Glutamatergic neuron (in vitro differentiated cells): ENCODE data around the gene MPND. TPM values are rescaled to one million over a fixed set of nuclear protein-coding genes. Genes with fewer than 3 reads are reported as not detected.

Experiments used
- DNase-seq: peaks from one replicate; pipeline ENCODE4 v3.0.0; 2022
- H3K27ac Mint-ChIP-seq: one replicate; pipeline ENCODE4 v1.8.0; 2020; ENCODE audit warnings: mild to moderate bottlenecking, mixed read lengths, inconsistent platforms; ENCODE audit not compliant: unreplicated experiment
- H3K27me3 Mint-ChIP-seq: one replicate; pipeline ENCODE4 v1.8.0; 2020; ENCODE audit warnings: mild to moderate bottlenecking, moderate library complexity, mixed read lengths, inconsistent platforms; ENCODE audit not compliant: unreplicated experiment
- H3K36me3 Mint-ChIP-seq: one replicate; pipeline ENCODE4 v1.8.0; 2020; ENCODE audit warnings: mild to moderate bottlenecking, mixed read lengths, inconsistent platforms; ENCODE audit not compliant: unreplicated experiment
- H3K4me1 Mint-ChIP-seq: one replicate; pipeline ENCODE4 v1.8.0; 2020; ENCODE audit warnings: mild to moderate bottlenecking, low read depth, mixed read lengths, inconsistent platforms; ENCODE audit not compliant: unreplicated experiment
- H3K4me3 Mint-ChIP-seq: one replicate; pipeline ENCODE4 v1.8.0; 2020; ENCODE audit warnings: mild to moderate bottlenecking, mixed read lengths, inconsistent platforms; ENCODE audit not compliant: unreplicated experiment
- H3K9me3 Mint-ChIP-seq: one replicate; pipeline ENCODE4 v1.8.0; 2020; ENCODE audit warnings: mild to moderate bottlenecking, moderate library complexity, mixed read lengths, inconsistent platforms; ENCODE audit not compliant: unreplicated experiment
- total RNA-seq: library from RNA; stranded (reverse); fragmentation: NEBNext Ultra II Directional; extraction: Animal tissue kit (Norgen Biotek cat#: 25700); gene quantifications from one replicate; pipeline ENCODE4 v1.2.1, GENCODE V29; 2021; ENCODE audit not compliant: unreplicated experiment
- TF ChIP-seq, protein P1 (sequence below): fragments of 200-600 bp; sonication (generic); IDR thresholded peaks from one replicate; pipeline ENCODE4 v1.5.0; 2021; ENCODE audit not compliant: partially characterized antibody, unreplicated experiment

MPND gene
- total RNA-seq, 1 donor from 2014 or later: 56.7 TPM

DNA sequence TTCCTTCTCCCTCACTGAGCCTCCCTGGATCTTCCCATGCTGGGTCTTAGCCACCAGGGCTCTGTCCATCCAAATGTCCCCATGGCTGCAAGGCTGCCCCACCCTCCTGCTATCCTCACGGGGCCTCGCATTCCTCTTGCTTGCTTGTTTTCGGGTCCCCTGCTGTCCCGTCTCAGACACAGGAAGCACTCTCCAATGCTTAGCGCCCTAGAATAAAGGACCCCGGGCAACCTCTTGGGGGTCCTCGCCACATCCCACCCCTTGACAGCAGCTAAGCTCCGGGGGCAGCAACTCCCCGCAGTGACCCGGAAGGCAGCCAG, 33.3 kb downstream of the MPND start:
- no peak for DNase-seq
- Mint-ChIP-seq H3K27me3 (peaks cover 7% of the 10 kb centered on the region), H3K4me1 (peaks cover 29% of the 10 kb centered on the region), H3K9me3 (peaks cover 3% of the 10 kb centered on the region), H3K36me3 (no peaks in the 10 kb centered on the region), H3K27ac (peak overlapping the region; percentile 13), H3K4me3 (peak overlapping the region; percentile 49)
- TF ChIP-seq, protein P1, sequence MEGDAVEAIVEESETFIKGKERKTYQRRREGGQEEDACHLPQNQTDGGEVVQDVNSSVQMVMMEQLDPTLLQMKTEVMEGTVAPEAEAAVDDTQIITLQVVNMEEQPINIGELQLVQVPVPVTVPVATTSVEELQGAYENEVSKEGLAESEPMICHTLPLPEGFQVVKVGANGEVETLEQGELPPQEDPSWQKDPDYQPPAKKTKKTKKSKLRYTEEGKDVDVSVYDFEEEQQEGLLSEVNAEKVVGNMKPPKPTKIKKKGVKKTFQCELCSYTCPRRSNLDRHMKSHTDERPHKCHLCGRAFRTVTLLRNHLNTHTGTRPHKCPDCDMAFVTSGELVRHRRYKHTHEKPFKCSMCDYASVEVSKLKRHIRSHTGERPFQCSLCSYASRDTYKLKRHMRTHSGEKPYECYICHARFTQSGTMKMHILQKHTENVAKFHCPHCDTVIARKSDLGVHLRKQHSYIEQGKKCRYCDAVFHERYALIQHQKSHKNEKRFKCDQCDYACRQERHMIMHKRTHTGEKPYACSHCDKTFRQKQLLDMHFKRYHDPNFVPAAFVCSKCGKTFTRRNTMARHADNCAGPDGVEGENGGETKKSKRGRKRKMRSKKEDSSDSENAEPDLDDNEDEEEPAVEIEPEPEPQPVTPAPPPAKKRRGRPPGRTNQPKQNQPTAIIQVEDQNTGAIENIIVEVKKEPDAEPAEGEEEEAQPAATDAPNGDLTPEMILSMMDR: no peak

DNA sequence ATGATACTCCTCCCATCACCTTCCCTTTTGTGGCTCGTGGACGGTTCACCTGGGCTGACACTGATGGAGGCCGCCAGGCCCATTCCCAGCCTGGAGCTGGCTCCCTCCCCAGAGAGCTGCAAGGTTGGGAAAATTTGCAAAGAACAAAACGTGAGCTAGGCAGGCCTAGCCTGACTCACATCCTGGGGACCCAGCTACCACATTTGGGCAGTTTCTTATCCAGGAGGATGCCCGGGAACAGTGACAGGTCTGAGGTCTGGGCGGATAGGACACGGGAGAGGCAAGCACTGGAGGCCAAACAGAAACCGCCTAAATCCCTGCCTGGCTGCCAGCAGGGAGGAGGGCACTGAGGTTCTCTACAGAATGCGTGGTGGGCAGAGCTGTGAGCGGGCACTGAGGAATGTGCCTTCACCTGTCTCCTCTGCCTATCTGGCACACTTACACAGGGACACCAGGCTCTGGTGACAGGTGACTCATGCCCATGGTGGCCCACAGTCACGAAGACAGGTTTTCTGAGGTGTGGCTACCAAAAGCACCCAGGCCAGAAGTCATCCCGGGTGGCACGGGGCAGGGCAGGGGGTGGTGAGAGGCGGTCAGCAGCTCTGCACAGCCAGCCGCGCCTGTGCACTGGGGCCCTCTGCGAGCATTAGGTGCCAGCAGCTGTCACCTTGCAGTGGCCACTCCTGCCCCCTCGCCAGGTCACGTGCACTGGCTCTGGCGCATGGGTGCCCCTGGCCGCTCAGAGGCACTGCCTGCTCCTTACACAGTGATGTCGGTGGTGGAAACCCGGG, 33.8 kb downstream of the MPND start:
- no peaks in the 10 kb centered on the region for H3K36me3 Mint-ChIP-seq
- H3K27ac Mint-ChIP-seq: no peak overlapping the region
- H3K4me3 Mint-ChIP-seq: no peak overlapping the region
- H3K9me3 Mint-ChIP-seq: peaks cover 3% of the 10 kb centered on the region
- peaks cover 7% of the 10 kb centered on the region for H3K27me3 Mint-ChIP-seq
- no peak for DNase-seq
- H3K4me1 Mint-ChIP-seq: peaks cover 29% of the 10 kb centered on the region
- TF ChIP-seq, protein P1: no peak

DNA sequence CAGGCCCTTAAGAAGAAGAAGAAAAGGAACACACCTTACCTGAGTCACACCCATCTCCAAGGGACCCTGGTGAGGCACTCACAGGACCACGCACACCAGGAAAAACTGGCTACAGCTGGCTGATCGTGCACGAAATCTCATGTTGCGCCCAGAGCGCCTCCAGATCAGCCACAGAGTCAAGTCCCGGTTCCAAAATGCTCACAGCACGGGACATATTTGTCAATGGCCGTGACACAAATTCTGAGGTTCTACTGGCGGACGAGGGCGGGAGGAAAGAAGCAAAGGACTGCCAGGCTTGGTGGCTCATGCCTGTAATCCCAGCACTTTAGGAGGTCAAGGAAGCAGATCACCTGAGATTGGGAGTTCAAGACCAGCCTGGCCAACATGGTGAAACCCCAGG, 35.5 kb downstream of the MPND start:
- H3K27ac Mint-ChIP-seq: no peak overlapping the region
- no peak for DNase-seq
- peaks cover 5% of the 10 kb centered on the region for H3K27me3 Mint-ChIP-seq
- peaks cover 4% of the 10 kb centered on the region for H3K9me3 Mint-ChIP-seq
- H3K4me3 Mint-ChIP-seq: no peak overlapping the region
- H3K4me1 Mint-ChIP-seq: peaks cover 31% of the 10 kb centered on the region
- H3K36me3 Mint-ChIP-seq: no peaks in the 10 kb centered on the region
- TF ChIP-seq, protein P1: no peak

DNA sequence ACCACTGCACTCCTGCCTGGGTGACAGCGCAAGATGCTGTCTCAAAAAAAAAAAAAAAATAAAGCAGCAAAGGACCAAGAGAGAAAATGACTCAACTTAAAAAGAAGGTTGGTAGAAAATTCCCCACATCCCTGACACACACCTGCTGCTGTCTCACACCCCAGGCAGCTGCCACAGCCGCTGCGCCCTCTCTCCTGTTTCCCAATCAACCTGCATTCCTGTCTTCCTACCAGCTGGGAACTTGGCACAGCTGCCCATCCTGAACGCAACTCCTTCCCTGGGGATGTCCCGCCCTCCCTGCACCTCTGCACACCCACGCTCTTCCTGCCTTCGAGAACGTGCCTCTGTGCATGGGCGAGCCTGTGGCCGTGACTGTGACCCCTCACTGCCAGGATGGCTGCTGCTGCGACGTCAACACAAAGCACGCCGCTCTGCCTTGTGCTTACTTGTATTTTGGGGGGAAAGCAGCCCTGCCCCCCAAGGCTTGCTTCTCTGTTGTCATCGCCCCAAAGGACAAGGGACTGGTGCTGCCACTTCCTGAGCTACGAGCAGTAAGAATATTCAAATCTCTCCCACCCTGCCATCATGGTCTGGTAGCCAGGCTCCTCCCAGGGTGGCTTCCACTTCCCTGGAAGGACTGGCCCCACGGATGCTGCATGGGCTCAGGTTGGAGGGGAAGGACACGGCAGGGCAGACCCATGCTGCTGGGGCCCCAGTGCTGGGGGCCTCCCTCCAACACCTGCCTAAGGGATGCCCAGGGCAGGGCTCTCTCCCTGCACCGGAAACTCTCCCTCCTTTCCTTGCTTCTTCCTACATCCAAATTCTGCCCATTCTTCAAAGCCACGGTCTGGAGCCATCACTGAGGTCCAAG, 36.3 kb downstream of the MPND start:
- TF ChIP-seq, protein P1: no peak
- H3K9me3 Mint-ChIP-seq: peaks cover 5% of the 10 kb centered on the region
- no peaks in the 10 kb centered on the region for H3K36me3 Mint-ChIP-seq
- peak overlapping the region; percentile 26 for H3K27ac Mint-ChIP-seq
- H3K4me1 Mint-ChIP-seq: peaks cover 32% of the 10 kb centered on the region
- no peak overlapping the region for H3K4me3 Mint-ChIP-seq
- no peak for DNase-seq
- H3K27me3 Mint-ChIP-seq: peaks cover 6% of the 10 kb centered on the region
